ENCODE measurements around the gene HDAC4.
A peak's percentile ranks its signal among the peaks of the same experiment; 100 is the strongest.

Gene HDAC4

GRCh38 chr2:239133945-239134570 lies 266.8 kb downstream of the HDAC4 start:
- DNase-seq, result no peak

GRCh38 chr2:239132786-239133185 lies 268.0 kb downstream of the HDAC4 start:
- no peak for DNase-seq

DNA sequence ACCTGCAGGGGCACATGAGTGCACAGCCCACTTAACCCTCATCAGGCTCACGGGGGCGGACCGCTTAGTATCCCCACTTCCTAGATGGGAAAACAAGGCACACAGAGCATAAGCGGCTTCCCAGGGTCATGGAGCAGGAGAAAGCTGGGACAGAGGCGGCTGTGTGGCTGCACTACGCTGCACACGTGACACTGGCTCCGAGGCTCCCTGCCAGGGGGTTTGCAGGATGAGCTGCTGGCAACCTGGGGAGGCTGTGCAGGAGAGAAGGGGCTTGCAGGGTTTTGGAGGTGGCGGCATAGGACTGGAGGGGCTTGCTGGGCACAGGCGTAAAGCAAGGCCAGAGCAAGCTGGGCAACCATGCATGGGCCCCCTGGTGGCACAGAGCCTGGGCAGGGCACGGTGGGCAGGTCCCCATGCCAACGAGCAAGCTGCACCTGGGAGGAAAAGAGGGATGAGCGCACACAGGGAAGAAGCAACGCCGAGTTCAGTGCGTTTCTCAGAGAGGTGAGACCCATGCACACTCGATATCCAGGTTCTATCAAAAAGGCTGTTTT lies 268.6 kb downstream of the HDAC4 start:
- no peak for DNase-seq

DNA sequence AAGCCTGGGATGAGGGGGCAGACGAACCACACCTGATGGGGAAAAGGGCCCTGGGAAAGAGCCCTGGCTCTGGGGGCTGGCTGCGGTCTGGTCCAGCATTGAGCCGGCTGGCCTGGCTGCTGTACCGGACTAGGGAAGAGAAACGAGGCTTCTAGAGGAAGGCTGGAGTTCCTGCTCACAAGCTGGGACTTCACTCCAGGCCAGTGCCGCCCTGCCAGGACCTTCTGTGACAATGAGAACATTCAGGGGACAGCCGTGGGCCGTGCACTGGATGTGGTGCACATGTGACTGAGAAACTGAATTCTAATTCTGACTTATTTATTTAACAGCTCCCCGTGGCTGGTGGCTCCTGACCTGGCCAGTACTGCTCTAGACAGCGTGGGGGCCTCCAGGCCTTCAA lies 269.3 kb downstream of the HDAC4 start:
- no peak for DNase-seq

GRCh38 chr2:239130786-239131325 lies 270.0 kb downstream of the HDAC4 start:
- DNase-seq, result no peak

- DNase-seq, result no peak
Observed at GRCh38 chr2:239130041-239130440, 270.8 kb downstream of the HDAC4 start.

DNA sequence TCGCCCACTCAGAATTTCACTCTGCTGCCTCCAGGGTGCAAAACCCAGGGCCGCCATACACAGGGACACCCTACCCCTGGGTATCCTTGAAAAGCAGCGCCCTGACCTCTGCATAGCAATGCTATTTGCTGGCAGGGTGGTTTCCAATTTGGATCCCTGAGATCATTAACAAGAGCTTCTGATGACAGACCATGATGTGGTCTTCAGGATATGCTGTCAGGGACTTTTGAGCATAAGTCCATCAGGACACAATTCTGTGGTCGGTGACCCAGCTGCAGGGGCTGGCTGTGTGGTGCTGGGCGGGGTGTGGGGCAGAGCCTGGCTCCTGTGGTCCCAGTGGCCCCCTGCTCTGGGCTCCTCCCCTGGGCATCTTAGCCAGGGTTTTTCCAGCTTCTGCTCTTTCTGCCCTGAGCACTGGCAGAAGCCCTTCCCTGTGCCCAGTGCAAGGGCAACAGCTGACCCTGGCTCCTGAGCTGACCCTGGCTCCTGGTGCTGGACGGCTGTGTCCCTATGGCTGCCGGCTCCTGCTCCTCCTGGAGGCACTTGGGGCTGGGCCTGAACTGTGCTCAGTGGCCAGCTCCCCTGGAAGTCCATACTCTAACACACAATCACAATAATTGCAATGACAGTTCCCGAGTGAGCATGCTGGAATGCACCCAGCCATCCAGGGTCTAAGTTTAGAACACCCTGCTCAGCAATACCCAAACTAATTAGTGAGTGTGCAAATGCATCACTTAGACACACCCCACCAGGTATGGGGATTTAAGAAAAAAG lies 271.5 kb downstream of the HDAC4 start:
- no peak for DNase-seq

- DNase-seq, result no peak
Observed at GRCh38 chr2:239128706-239129105, 272.1 kb downstream of the HDAC4 start.

- DNase-seq, result no peak
Observed at GRCh38 chr2:239127513-239127912, 273.3 kb downstream of the HDAC4 start.

DNA sequence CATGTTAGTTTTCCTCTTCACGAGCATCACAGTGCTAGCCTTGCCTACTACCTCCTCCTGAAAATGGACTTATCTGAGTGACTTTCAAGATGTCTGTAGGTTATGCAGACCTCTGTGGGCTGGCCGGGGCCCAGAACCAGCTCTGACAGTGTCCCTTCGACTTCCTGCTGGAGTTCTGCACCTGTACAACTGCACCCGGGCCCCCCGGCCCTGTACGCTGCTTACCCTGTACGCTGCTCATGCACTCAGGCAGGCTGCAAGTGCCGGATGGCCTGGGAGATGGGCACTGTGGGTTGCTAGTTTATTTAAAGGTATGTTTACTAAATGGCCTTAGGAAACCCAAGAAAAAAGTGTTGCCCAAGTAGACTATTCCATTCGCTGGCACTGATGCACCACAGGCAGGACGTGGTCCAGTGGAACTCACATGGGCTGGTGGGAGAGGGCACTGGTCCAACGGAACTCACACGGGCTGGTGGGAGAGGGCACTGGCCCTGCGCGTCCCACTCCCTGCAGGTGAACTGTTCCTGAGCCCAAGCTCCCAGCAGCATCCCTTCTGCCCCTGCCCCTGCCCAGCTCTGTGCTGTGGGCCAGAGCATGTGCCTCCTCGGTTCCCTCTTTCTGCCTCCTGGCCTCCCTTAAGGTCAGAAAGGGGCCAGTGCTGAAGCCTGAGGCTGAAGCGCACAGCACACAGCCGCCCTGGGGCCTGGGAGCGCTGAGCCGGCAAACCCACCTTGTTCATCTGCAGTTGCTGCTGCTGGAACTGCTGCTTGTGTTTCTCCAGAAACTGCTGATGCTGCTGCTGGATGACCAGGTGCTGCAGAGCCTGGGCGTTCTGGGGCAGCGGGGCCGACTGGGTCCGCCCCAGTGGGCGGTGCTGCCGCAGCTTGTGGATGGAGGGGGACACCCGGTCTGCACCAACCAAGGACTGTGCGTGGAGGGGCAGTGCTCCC lies 274.8 kb downstream of the HDAC4 start:
- DNase-seq, result no peak

DNA sequence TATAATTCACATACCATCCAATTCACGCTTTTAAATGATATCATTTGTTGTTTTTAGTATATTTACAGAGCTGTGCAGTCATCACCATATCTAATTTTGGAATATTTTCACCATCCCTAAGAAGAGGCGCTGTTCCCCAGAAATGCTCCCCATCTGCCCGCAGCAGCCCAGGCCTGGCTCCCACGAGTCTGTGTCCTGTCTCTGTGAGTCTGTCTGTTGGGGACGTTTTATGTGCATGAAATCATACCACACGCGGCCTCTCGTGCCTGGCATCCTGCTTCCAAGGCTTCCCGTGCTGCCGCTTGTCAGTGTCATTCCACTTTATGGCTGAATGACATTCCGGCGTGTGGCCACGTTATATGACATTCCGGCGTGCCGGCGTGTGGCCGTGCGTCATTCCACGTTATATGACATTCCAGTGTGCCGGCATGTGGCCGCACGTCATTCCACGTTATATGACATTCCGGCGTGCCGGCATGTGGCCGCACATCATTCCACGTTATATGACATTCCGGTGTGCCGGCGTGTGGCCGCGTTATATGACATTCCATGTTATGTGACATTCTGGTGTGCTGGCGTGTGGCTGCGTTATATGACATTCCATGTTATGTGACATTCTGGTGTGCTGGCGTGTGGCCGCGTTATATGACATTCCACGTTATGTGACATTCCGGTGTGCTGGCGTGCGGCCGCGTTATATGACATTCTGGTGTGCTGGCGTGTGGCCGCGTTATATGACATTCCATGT lies 276.5 kb downstream of the HDAC4 start:
- DNase-seq, result no peak

DNA sequence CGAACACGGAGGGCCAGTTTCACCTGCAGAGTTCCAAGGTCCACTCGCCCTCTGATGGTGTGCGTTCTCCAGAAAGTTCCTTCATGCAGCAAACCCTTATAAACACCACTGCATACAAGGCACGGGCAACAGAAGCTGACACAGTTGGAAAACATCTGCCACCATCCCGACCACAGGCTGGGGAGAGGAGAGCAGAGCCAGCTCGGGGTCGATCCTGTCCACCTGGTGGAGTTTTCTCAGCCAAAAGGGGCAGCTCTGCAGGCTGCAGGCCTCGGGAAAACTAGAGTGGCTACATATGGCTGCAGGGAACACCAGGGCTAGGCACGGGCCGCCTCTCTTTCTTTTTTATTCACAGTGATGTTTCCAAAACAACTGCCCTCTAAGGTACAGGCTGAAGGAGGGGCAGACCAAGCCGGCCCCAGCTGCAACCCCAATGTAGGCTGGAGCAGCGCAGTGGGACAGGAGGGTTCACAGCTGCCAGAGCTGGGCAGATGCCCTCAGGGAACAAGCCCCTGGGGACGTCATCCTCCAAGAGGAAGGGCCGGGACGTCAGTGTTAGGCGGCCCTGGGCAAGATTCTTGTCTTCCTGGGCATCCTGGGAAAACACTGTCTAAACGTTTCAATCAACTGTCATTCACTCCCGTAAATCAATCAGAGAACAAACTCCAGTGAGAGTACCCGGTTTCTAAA lies 278.3 kb downstream of the HDAC4 start:
- DNase-seq, result no peak

GRCh38 chr2:239121600-239122012 lies 279.2 kb downstream of the HDAC4 start:
- no peak for DNase-seq

- no peak for DNase-seq
Observed at GRCh38 chr2:239120664-239121063, 280.2 kb downstream of the HDAC4 start.

DNA sequence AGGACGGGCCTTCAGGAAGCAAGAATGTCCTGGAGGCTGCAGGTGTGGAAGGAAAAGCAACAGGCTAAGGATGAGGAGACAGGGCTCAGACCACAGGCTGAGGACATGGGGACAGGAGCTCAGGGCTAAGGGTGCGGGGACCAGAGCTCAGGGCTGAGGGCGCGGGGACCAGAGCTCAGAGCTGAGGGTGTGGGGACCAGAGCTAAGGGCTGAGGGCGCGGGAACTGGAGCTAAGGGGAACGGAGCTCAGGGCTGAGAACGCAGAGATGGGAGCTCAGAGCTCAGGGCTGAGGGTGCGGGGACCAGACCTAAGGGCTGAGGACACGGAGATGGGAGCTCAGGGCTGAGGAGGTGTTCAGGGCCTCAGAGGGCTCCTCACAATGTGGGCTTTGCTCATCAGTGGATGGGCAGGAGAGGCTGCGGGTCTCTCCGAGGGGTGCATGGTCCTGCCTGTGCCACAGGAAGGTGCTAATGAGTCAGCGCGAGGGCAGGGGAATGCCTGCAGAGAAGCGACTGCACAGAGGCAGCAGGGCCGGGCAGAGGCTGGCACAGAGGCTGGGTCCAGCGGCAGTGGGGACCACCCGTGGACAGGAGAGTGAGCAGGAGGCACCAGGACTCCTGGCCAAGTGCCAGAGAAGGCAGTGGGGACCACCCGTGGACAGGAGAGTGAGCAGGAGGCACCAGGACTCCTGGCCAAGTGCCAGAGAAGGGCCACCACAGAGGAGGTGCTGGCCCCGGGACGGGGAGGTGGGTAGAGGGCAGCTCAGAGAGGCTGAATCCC lies 281.3 kb downstream of the HDAC4 start:
- no peak for DNase-seq

GRCh38 chr2:239118675-239119211 lies 282.1 kb downstream of the HDAC4 start:
- DNase-seq, result no peak

DNA sequence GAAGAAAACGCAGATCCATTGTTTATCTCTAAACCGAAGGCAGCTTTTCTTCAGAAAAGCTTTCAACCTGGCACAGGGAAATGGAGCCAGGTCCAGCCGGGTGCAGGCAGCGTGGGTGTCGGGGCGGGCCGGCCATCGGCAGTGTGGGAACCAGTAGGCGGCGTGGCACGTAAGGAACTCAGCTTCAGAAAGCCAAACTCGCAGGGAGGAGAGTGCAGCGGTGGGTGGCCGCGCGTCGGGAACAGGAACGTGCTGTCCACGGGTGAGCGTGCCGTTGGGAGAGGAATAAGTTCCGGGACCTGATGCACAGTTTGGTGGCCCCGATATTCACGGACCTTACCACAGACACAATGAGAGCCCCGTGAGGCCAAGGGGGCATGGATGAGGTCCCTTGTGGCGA lies 282.6 kb downstream of the HDAC4 start:
- no peak for DNase-seq

DNA sequence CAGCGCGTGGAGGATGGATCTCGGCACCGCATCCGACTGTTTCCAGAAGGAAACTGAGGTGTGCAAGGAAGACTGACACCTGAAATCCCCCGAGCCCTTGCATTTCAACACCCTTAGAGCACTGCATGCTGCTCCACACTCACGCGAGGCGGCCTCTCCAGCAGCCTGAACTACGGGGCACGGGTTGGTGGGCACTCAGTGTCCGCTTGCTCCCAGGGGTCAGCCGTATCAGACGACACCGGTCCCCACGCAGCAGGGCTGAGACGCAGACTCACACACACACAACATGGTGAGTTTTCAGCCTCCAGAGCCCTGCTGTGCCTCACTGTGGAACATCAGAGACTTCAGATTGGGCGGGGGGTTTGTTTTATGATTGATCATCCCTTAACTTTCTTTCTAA lies 283.0 kb downstream of the HDAC4 start:
- DNase-seq, result no peak

DNA sequence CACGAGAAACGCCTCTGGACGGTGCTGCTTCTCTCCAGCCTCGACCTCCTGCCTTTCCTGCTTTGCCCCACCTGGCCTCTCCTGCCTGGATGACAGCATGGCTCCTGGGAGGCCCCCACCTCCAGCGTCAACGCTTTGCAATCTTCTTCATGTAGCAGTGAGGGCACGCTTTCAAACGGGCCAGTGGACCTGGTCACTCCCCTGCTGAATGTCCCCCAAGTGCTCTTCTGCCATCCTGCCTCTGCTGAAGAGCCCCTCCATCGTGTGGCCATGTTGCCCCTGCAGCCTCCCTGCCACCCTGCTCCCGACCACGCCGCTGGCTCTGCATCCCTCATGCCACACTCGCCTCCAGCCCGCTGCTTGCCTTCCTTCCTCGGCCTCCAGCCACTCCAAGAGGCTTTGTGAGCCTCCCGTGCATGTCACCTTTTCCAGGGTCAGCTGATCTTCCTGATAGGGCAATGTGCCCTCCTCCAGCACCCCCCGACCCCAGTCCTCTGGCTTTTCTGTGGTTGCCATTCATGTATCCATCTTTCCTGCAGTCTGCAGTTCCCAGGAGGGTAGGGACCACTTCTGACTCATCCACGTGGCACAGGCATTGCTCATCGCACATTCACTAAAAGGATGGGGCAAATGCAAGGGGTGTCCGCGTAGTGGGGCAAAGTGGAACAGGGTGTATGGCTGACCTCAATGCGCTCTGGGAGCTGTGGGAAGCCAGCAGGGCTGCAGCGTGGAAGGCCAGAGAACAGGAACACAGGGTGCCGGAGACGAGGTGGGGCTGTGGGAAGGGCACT lies 284.2 kb downstream of the HDAC4 start:
- peak; percentile 46 for DNase-seq

All from fibroblast of skin of back (primary cell).